Keratinocyte (primary cell): Measurements from ENCODE around the gene MAB21L3. TPM values are rescaled to one million over a fixed set of nuclear protein-coding genes. Genes with fewer than 3 reads are reported as not detected.

Experiments
- DNase-seq: peaks from one replicate; pipeline ENCODE4 v3.0.0-alpha.2; 2011; ENCODE audit warnings: low read depth, missing footprints, low spot score
- FAIRE-seq: peaks from 2 replicates; lab custom pipeline; 2011; peaks lifted over from hg19 to GRCh38; lab: Jason Lieb, UNC
- H2AFZ ChIP-seq: 2 replicates; pipeline ENCODE4 v1.6.0; 2012; ENCODE audit warnings: low read length, control low read depth, inconsistent platforms; ENCODE audit not compliant: control insufficient read depth
- H3K27ac ChIP-seq: 2 replicates; pipeline ENCODE4 v1.5.1; 2011; ENCODE audit warnings: low read length; ENCODE audit not compliant: control insufficient read depth, insufficient read depth
- H3K27me3 ChIP-seq: 3 replicates; pipeline ENCODE4 v1.6.0; 2011; ENCODE audit warnings: low read length; ENCODE audit not compliant: control insufficient read depth, insufficient read depth; ENCODE audit errors: extremely low read depth
- H3K36me3 ChIP-seq, 2 experiments: 2 replicates in 1 of 2; 3 replicates in 1 of 2; pipeline ENCODE4 v1.5.1; 2011; ENCODE audit warnings: low read length in 2 of 2, mild to moderate bottlenecking in 1 of 2; ENCODE audit not compliant: control insufficient read depth in 2 of 2, insufficient read depth in 2 of 2; ENCODE audit errors: extremely low read depth in 1 of 2
- H3K4me1 ChIP-seq: 3 replicates; pipeline ENCODE4 v1.5.1; 2011; ENCODE audit warnings: low read length; ENCODE audit not compliant: control insufficient read depth, insufficient read depth; ENCODE audit errors: extremely low read depth
- H3K4me2 ChIP-seq: 3 replicates; pipeline ENCODE4 v1.6.0; 2011; ENCODE audit warnings: low read depth, low read length; ENCODE audit not compliant: control insufficient read depth, insufficient read depth; ENCODE audit errors: extremely low read depth
- H3K4me3 ChIP-seq, 3 experiments: fragments of 200-600 bp in 1 of 3; sonication (generic) in 1 of 3; 2 replicates in 2 of 3; 3 replicates in 1 of 3; pipeline ENCODE4 v1.5.1; 2011 to 2016; ENCODE audit warnings: low read length in 3 of 3, mild to moderate bottlenecking in 3 of 3, control low read depth in 2 of 3, inconsistent platforms in 1 of 3, low read depth in 1 of 3, mixed read lengths in 1 of 3, mixed run types in 1 of 3, moderate library complexity in 1 of 3; ENCODE audit not compliant: control insufficient read depth in 2 of 3, insufficient read depth in 2 of 3; ENCODE audit errors: extremely low read depth in 1 of 3
- H3K79me2 ChIP-seq: 2 replicates; pipeline ENCODE4 v1.6.0; 2012; ENCODE audit warnings: low read length; ENCODE audit not compliant: control insufficient read depth, insufficient read depth
- H3K9ac ChIP-seq: 3 replicates; pipeline ENCODE4 v1.6.0; 2011; ENCODE audit warnings: low read length; ENCODE audit not compliant: control insufficient read depth, insufficient read depth; ENCODE audit errors: extremely low read depth
- H3K9me1 ChIP-seq: 3 replicates; pipeline ENCODE4 v1.6.0; 2011; ENCODE audit warnings: low read length; ENCODE audit not compliant: control insufficient read depth, insufficient read depth; ENCODE audit errors: extremely low read depth
- H3K9me3 ChIP-seq: 2 replicates; pipeline ENCODE4 v1.5.1; 2012; ENCODE audit warnings: low read depth, low read length; ENCODE audit not compliant: control insufficient read depth
- H4K20me1 ChIP-seq: 3 replicates; pipeline ENCODE4 v1.6.0; 2011; ENCODE audit warnings: low read length; ENCODE audit not compliant: control insufficient read depth, insufficient read depth; ENCODE audit errors: extremely low read depth
- CTCF ChIP-seq, 3 experiments: IDR thresholded peaks in 1 of 3; conservative IDR thresholded peaks in 1 of 3; optimal IDR thresholded peaks in 1 of 3; 2 replicates in 2 of 3; 3 replicates in 1 of 3; pipeline versions ENCODE3 to v1.5.1; 2011; ENCODE audit warnings: low read length in 3 of 3, mild to moderate bottlenecking in 3 of 3, moderate library complexity in 2 of 3, control low read depth in 1 of 3, inconsistent platforms in 1 of 3; ENCODE audit not compliant: insufficient read depth in 2 of 3; ENCODE audit errors: extremely low read depth in 1 of 3
- EZH2 ChIP-seq: IDR thresholded peaks from one replicate; pipeline ENCODE4 v1.6.1; 2012; ENCODE audit warnings: inconsistent platforms, mild to moderate bottlenecking, low read length, moderate library complexity
- dilution Hi-C: fragments of 300-500 bp; cut with MboI; formaldehyde crosslinking; loops from one replicate; pipeline ENCODE4 v1.7.0; 2020; ENCODE audit warnings: low sequenced_read_pairs; ENCODE audit not compliant: extremely low pct_ligation_motif_present
- polyA plus RNA-seq, 5 experiments: library from polyadenylated mRNA; depleted of rRNA in 3 of 5; stranded (reverse) in 3 of 5; stranded (forward) in 1 of 5; unstranded in 1 of 5; fragments of >200 nt; gene quantifications; 1 replicate in 1 of 5; 2 replicates in 3 of 5; 3 replicates in 1 of 5; pipeline versions ENCODE4 v1.2.1 to v1.2.3, GENCODE V29; 2011 to 2012; ENCODE audit warnings: missing spikeins in 2 of 5, low read depth in 1 of 5, low replicate concordance in 1 of 5

The MAB21L3 gene
- polyA plus RNA-seq, 1 donor (not counting 4 experiments of a cell fraction or from before 2014, with no cell fraction given), result 0.29 TPM

- Histone ChIP-seq H3K9me3 (no peaks in the 10 kb centered on the region), H3K27me3 (no peaks in the 10 kb centered on the region), H3K4me3 (no peak overlapping the region), H4K20me1 (no peaks in the 10 kb centered on the region), H2AFZ (no peak overlapping the region), H3K9ac (no peak overlapping the region), H3K4me2 (no peak overlapping the region), H3K79me2 (no peaks in the 10 kb centered on the region), H3K4me1 (peaks cover 20% of the 10 kb centered on the region), H3K27ac (no peak overlapping the region), H3K9me1 (no peaks in the 10 kb centered on the region), H3K36me3 (no peaks in the 10 kb centered on the region)
- dilution Hi-C loops, result no loop called here
- TF ChIP-seq EZH2, result no peak
- TF ChIP-seq CTCF (optimal IDR thresholded peaks at IDR 0.05 in 1 of 3, IDR thresholded peaks at IDR 0.05 in 1 of 3, conservative IDR thresholded peaks at IDR 0.05 in 1 of 3; ENCODE audit: extremely low read depth in 1 of 3, insufficient read depth in 2 of 3, low read length in 3 of 3), result no peak
- FAIRE-seq (no peak), DNase-seq (no peak)
Observed at GRCh38 chr1:116106646-116107045, 4.6 kb upstream of the MAB21L3 start.

- Histone ChIP-seq H3K4me1 (peaks cover 28% of the 10 kb centered on the region), H3K4me3 (no peak overlapping the region), H3K27ac (no peak overlapping the region), H3K9ac (no peak overlapping the region), H3K79me2 (no peaks in the 10 kb centered on the region), H4K20me1 (no peaks in the 10 kb centered on the region), H3K27me3 (no peaks in the 10 kb centered on the region), H2AFZ (no peak overlapping the region), H3K4me2 (no peak overlapping the region), H3K36me3 (no peaks in the 10 kb centered on the region), H3K9me3 (no peaks in the 10 kb centered on the region), H3K9me1 (no peaks in the 10 kb centered on the region)
- dilution Hi-C loops, result no loop called here
- TF ChIP-seq EZH2 (no peak), CTCF (optimal IDR thresholded peaks at IDR 0.05 in 1 of 3, IDR thresholded peaks at IDR 0.05 in 1 of 3, conservative IDR thresholded peaks at IDR 0.05 in 1 of 3; ENCODE audit: extremely low read depth in 1 of 3, insufficient read depth in 2 of 3, low read length in 3 of 3) (no peak)
- DNase-seq, result no peak
- FAIRE-seq, result no peak
Observed at GRCh38 chr1:116107371-116107770, 3.8 kb upstream of the MAB21L3 start.
